Measurements from ENCODE around the gene PTCRA.

PTCRA gene

GRCh38 chr6:42909835-42910234, 6.0 kb upstream of the PTCRA start:
- no peak overlapping the region for H3K4me3 ChIP-seq (ENCODE audit: low read depth, low read length, poor library complexity, severe bottlenecking)
- no peaks in the 10 kb centered on the region for H3K79me2 ChIP-seq (ENCODE audit: insufficient read depth, low read length)

GRCh38 chr6:42911171-42912021, 4.5 kb upstream of the PTCRA start:
- Histone ChIP-seq H4K20me1 (ENCODE audit: insufficient read depth, low read length) (no peaks in the 10 kb centered on the region), H3K4me3 (ENCODE audit: low read depth, low read length, poor library complexity, severe bottlenecking) (no peak overlapping the region), H3K9ac (ENCODE audit: low read length) (no peak overlapping the region), H2AFZ (ENCODE audit: low read length) (no peak overlapping the region), H3K36me3 (ENCODE audit: insufficient read depth, low read length) (no peaks in the 10 kb centered on the region), H3F3A (ENCODE audit: insufficient read depth, low read length) (no peaks in the 10 kb centered on the region), H3K79me2 (ENCODE audit: insufficient read depth, low read length) (no peaks in the 10 kb centered on the region), H3K27me3 (ENCODE audit: insufficient read depth, low read length) (no peaks in the 10 kb centered on the region), H3K27ac (ENCODE audit: low read depth, low read length, poor library complexity, severe bottlenecking) (no peak overlapping the region), H3K9me2 (ENCODE audit: low read depth, low read length) (no peaks in the 10 kb centered on the region), H3K4me1 (ENCODE audit: insufficient read depth, low read length, severe bottlenecking) (peaks cover 9% of the 10 kb centered on the region), H3K4me2 (ENCODE audit: low read length) (no peak overlapping the region), H3K9me3 (ENCODE audit: low read length) (no peaks in the 10 kb centered on the region)
- no peak for TF ChIP-seq EZH2 (IDR thresholded peaks at IDR 0.05; ENCODE audit: borderline replicate concordance, low read length)
- no peak for TF ChIP-seq CTCF (IDR thresholded peaks at IDR 0.05; ENCODE audit: low read length)

More at GRCh38 chr6:42909835-42910234, 6.0 kb upstream of the PTCRA start:
- no peak overlapping the region for H2AFZ ChIP-seq (ENCODE audit: low read length)
- no peaks in the 10 kb centered on the region for H3K4me1 ChIP-seq (ENCODE audit: insufficient read depth, low read length, severe bottlenecking)
- no peak for TF ChIP-seq EZH2 (IDR thresholded peaks at IDR 0.05; ENCODE audit: borderline replicate concordance, low read length)
- H3K27ac ChIP-seq (ENCODE audit: low read depth, low read length, poor library complexity, severe bottlenecking), result no peak overlapping the region
- H3K27me3 ChIP-seq (ENCODE audit: insufficient read depth, low read length), result no peaks in the 10 kb centered on the region
- no peak overlapping the region for H3K4me2 ChIP-seq (ENCODE audit: low read length)
- no peaks in the 10 kb centered on the region for H3K9me2 ChIP-seq (ENCODE audit: low read depth, low read length)
- no peak overlapping the region for H3K9ac ChIP-seq (ENCODE audit: low read length)
- no peaks in the 10 kb centered on the region for H3K36me3 ChIP-seq (ENCODE audit: insufficient read depth, low read length)
- H3K9me3 ChIP-seq (ENCODE audit: low read length), result no peaks in the 10 kb centered on the region
- H3F3A ChIP-seq (ENCODE audit: insufficient read depth, low read length), result no peaks in the 10 kb centered on the region
- no peaks in the 10 kb centered on the region for H4K20me1 ChIP-seq (ENCODE audit: insufficient read depth, low read length)

GRCh38 chr6:42914546-42914945, 1.3 kb upstream of the PTCRA start:
- Histone ChIP-seq H3K9me2 (ENCODE audit: low read depth, low read length) (no peaks in the 10 kb centered on the region), H3K4me2 (ENCODE audit: low read length) (no peak overlapping the region), H3K79me2 (ENCODE audit: insufficient read depth, low read length) (no peaks in the 10 kb centered on the region), H2AFZ (ENCODE audit: low read length) (no peak overlapping the region), H4K20me1 (ENCODE audit: insufficient read depth, low read length) (no peaks in the 10 kb centered on the region), H3F3A (ENCODE audit: insufficient read depth, low read length) (no peaks in the 10 kb centered on the region), H3K27me3 (ENCODE audit: insufficient read depth, low read length) (no peaks in the 10 kb centered on the region), H3K36me3 (ENCODE audit: insufficient read depth, low read length) (no peaks in the 10 kb centered on the region), H3K9ac (ENCODE audit: low read length) (no peak overlapping the region), H3K4me3 (ENCODE audit: low read depth, low read length, poor library complexity, severe bottlenecking) (no peak overlapping the region), H3K4me1 (ENCODE audit: insufficient read depth, low read length, severe bottlenecking) (peaks cover 9% of the 10 kb centered on the region), H3K27ac (ENCODE audit: low read depth, low read length, poor library complexity, severe bottlenecking) (no peak overlapping the region), H3K9me3 (ENCODE audit: low read length) (no peaks in the 10 kb centered on the region)
- TF ChIP-seq CTCF (IDR thresholded peaks at IDR 0.05; ENCODE audit: low read length) (no peak), EZH2 (IDR thresholded peaks at IDR 0.05; ENCODE audit: borderline replicate concordance, low read length) (no peak)

All from OCI-LY1 (cell line).